HG02798 (cell line): Measurements from ENCODE around the gene CIROP.

Experiments used
- ATAC-seq: cut with Tn5 transposase; IDR thresholded peaks from one replicate; pipeline ENCODE4 v1.9.1; 2021; ENCODE audit warnings: mild to moderate bottlenecking; ENCODE audit not compliant: unreplicated experiment, poor library complexity

CIROP gene

GRCh38 chr14:23095196-23096108 is 9.3 kb downstream of the CIROP start, which contains the start of gene C14orf119:
C14orf119 (plus strand) TSS chr14:23095505; CDS start chr14:23097659, 2,154 bp downstream.
- ATAC-seq: peak; percentile 93

GRCh38 chr14:23094666-23095195 is 10.1 kb downstream of the CIROP start, which contains the start of gene ACIN1:
ACIN1 (minus strand) TSS chr14:23095136; CDS start chr14:23095112, 24 bp downstream.
- peak; percentile 40 for ATAC-seq

- no peak for ATAC-seq
Measured at GRCh38 chr14:23093991-23094665, 10.7 kb downstream of the CIROP start.

- no peak for ATAC-seq
Measured at GRCh38 chr14:23093526-23093925, 11.3 kb downstream of the CIROP start.

- no peak for ATAC-seq
Measured at GRCh38 chr14:23093104-23093503, 11.7 kb downstream of the CIROP start.

GRCh38 chr14:23091294-23092225 is 13.2 kb downstream of the CIROP start:
- no peak for ATAC-seq

- ATAC-seq: no peak
Measured at GRCh38 chr14:23090254-23090636, 14.5 kb downstream of the CIROP start.

GRCh38 chr14:23089498-23090253 is 15.1 kb downstream of the CIROP start:
- ATAC-seq: no peak

- no peak for ATAC-seq
Measured at GRCh38 chr14:23086565-23086964, 18.2 kb downstream of the CIROP start.

GRCh38 chr14:23085458-23085857 is 19.3 kb downstream of the CIROP start:
- no peak for ATAC-seq

GRCh38 chr14:23080474-23080873 is 24.3 kb downstream of the CIROP start:
- ATAC-seq: no peak

GRCh38 chr14:23079716-23080115 is 25.1 kb downstream of the CIROP start:
- ATAC-seq: no peak

- ATAC-seq: no peak
Measured at GRCh38 chr14:23078692-23079116, 26.1 kb downstream of the CIROP start.

GRCh38 chr14:23077962-23078361 is 26.8 kb downstream of the CIROP start:
- no peak for ATAC-seq

GRCh38 chr14:23076785-23077408 is 27.9 kb downstream of the CIROP start:
- no peak for ATAC-seq

GRCh38 chr14:23074906-23075305 is 29.9 kb downstream of the CIROP start:
- ATAC-seq: no peak

GRCh38 chr14:23071921-23072539 is 32.8 kb downstream of the CIROP start:
- no peak for ATAC-seq

GRCh38 chr14:23071244-23071920 is 33.4 kb downstream of the CIROP start:
- peak; percentile 90 for ATAC-seq
